HEK293T (cell line): ENCODE results near the gene GULP1.

Source experiments
- CTCF ChIA-PET: fragments of 350-600 bp; formaldehyde crosslinking; extraction: SDS; loops from one replicate; lab custom pipeline; 2021; ENCODE audit warnings: antibody characterized with exemption, inconsistent platforms; lab: Yijun Ruan, JAX
- POLR2A ChIA-PET: fragments of 350-600 bp; formaldehyde crosslinking; extraction: SDS; loops from one replicate; lab custom pipeline; 2020; ENCODE audit warnings: antibody characterized with exemption, inconsistent platforms; lab: Yijun Ruan, JAX
- DNase-seq: peaks from one replicate; pipeline ENCODE4 v3.0.0; 2012; ENCODE audit warnings: mixed read lengths; ENCODE audit errors: extremely low spot score
- ARNT ChIP-seq: fragments of 450-650 bp; IDR thresholded peaks from 2 replicates; pipeline ENCODE4 v1.6.1; 2017; ENCODE audit warnings: mild to moderate bottlenecking
- BHLHE40 ChIP-seq: fragments of 450-650 bp; IDR thresholded peaks from 2 replicates; pipeline ENCODE4 v1.6.1; 2016; ENCODE audit warnings: mild to moderate bottlenecking, moderate library complexity, borderline replicate concordance
- CTBP1 ChIP-seq: fragments of 450-650 bp; IDR thresholded peaks from 2 replicates; pipeline ENCODE4 v1.6.1; 2016; ENCODE audit warnings: borderline replicate concordance
- ELF4 ChIP-seq: fragments of 450-650 bp; IDR thresholded peaks from 2 replicates; pipeline ENCODE4 v1.6.1; 2017; ENCODE audit warnings: antibody characterized with exemption
- FOXA1 ChIP-seq: fragments of 450-650 bp; IDR thresholded peaks from 2 replicates; pipeline ENCODE4 v1.6.1; 2016; ENCODE audit warnings: mild to moderate bottlenecking
- FOXK2 ChIP-seq: fragments of 450-650 bp; IDR thresholded peaks from 2 replicates; pipeline ENCODE4 v1.6.1; 2016; ENCODE audit warnings: mild to moderate bottlenecking
- FOXM1 ChIP-seq: fragments of 450-650 bp; IDR thresholded peaks from 2 replicates; pipeline ENCODE4 v1.6.1; 2017; ENCODE audit warnings: mild to moderate bottlenecking, borderline replicate concordance
- HDGF ChIP-seq: fragments of 450-650 bp; IDR thresholded peaks from 2 replicates; pipeline ENCODE4 v1.6.1; 2017; ENCODE audit warnings: antibody characterized with exemption, borderline replicate concordance
- L3MBTL2 ChIP-seq: fragments of 450-650 bp; conservative IDR thresholded peaks from 2 replicates; pipeline ENCODE4 v1.6.1; 2016; ENCODE audit warnings: mild to moderate bottlenecking
- LEF1 ChIP-seq: fragments of 450-650 bp; IDR thresholded peaks from 2 replicates; pipeline ENCODE4 v1.6.1; 2017; ENCODE audit warnings: mild to moderate bottlenecking, borderline replicate concordance
- NFRKB ChIP-seq: fragments of 450-650 bp; IDR thresholded peaks from 2 replicates; pipeline ENCODE4 v1.6.1; 2016; ENCODE audit warnings: mild to moderate bottlenecking, moderate library complexity
- SP1 ChIP-seq: fragments of 450-650 bp; IDR thresholded peaks from 2 replicates; pipeline ENCODE4 v1.6.1; 2017
- SUZ12 ChIP-seq: fragments of 450-650 bp; IDR thresholded peaks from 2 replicates; pipeline ENCODE4 v1.6.1; 2016; ENCODE audit warnings: mild to moderate bottlenecking
- TARDBP ChIP-seq: fragments of 450-650 bp; IDR thresholded peaks from 2 replicates; pipeline ENCODE4 v1.6.1; 2016
- ZNF384 ChIP-seq: fragments of 450-650 bp; IDR thresholded peaks from 2 replicates; pipeline ENCODE4 v1.6.1; 2016
- TF ChIP-seq, protein P1 (sequence below): fragments of 450-650 bp; IDR thresholded peaks from 2 replicates; pipeline ENCODE4 v1.6.1; 2016

Gene GULP1

DNA sequence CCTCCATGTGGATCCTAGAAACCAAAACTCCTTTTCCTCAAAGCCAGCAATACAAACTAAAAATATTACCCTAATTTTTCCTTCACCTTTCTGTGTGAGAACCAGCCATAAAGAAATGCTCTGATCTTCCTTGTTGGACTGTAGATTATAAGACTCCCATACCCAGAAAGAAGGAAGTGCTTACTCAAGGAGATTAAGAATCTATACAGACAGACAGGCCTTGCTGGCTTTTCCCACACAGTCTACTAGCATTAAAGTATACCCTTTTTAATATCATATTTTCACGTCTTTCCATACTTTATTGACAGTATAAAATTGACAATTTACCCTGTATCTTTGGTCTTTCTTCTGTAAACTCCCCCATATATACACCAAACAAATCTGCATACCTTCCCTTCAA is 139.0 kb downstream of the GULP1 start:
- CTCF ChIA-PET, result no interaction called here
- TF ChIP-seq, protein P1, sequence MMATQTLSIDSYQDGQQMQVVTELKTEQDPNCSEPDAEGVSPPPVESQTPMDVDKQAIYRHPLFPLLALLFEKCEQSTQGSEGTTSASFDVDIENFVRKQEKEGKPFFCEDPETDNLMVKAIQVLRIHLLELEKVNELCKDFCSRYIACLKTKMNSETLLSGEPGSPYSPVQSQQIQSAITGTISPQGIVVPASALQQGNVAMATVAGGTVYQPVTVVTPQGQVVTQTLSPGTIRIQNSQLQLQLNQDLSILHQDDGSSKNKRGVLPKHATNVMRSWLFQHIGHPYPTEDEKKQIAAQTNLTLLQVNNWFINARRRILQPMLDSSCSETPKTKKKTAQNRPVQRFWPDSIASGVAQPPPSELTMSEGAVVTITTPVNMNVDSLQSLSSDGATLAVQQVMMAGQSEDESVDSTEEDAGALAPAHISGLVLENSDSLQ, result no peak
- TF ChIP-seq SUZ12 (no peak), LEF1 (no peak), FOXM1 (no peak), TARDBP (no peak), NFRKB (no peak)
- DNase-seq, result no peak
- POLR2A ChIA-PET, result no interaction called here

DNA sequence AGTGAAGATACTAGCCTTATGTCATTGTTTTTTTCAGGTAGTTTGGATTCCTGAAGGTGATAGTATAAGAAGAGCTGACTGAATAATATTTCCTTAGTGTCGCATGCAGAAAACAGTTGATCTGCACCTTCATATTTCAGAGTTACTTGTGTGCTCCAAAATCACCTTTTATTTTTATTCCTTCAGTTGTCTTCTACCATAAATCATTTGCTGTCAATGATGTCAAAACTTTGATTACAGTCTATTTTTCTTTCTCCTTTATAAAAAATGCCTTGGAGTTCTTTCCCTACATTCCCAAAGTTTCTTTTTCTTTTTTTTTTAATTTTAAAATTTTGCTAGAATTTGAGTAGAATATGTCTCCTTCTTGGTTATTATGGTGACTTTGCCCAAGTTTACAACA is 142.3 kb downstream of the GULP1 start:
- POLR2A ChIA-PET, result no interaction called here
- TF ChIP-seq, protein P1, result peak; percentile 72
- no peak for TF ChIP-seq ARNT
- TF ChIP-seq FOXM1, result no peak
- TF ChIP-seq CTBP1, result no peak
- no peak for TF ChIP-seq ZNF384
- CTCF ChIA-PET, result no interaction called here
- no peak for DNase-seq

DNA sequence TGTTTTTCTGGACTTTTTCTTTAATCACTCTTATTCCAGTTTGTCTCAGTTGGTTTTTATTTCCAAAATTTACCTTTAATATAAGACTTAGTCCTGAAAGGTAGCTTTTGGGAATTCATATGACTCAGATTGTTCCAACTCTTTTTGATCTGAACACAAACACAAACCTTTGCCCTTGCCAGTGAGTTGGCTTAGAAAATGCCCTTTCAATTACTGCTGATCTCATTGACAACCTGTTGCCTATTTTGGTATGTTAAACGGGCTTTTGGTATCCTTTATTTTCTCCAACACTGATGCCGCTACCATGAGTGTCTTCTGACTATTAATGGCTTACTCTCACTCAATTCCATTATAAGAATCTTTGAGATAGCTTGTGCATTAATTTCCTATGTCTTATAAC is 143.4 kb downstream of the GULP1 start:
- DNase-seq, result no peak
- ChIA-PET POLR2A (no interaction called here), CTCF (no interaction called here)
- TF ChIP-seq L3MBTL2 (no peak), SUZ12 (no peak)

DNA sequence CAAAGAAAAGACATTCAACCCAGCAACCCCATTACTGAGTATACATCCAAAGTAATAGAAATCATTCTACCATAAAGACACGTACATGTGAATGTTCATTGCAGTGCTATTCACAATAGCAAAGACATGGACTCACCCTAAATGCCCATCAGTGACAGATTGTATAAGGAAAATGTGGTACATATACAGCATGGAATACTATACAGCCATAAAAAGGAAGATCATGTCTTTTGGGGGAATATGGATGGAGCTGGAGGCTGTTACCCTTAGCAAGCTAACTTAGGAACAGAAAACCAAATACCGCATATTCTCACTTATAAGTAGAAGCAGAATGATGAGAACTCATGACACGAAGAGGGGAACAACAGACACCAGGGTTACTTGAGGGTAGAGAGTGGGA is 145.9 kb downstream of the GULP1 start:
- POLR2A ChIA-PET, result no interaction called here
- TF ChIP-seq FOXA1 (no peak), CTBP1 (no peak), FOXK2 (no peak), NFRKB (no peak), LEF1 (no peak), ARNT (no peak), SP1 (no peak)
- no peak for DNase-seq
- CTCF ChIA-PET, result no interaction called here

DNA sequence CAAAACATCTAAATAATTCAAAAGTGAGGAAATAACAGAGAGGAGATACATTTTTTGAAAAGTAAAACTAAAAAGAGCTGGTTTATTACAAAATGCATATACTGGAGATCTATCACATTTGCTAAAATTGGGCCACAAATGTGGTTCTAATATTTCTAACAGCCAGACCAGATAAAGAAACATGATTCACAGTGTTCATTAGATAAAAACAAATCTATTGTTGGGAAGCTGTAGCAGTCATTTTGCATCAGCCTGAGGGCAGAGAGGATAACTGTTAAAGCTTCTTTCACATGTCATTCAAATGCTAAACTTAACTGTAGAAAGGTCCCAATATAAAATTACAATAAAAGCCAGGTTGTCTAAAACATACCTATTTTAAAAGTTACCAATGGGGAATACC is 148.3 kb downstream of the GULP1 start:
- DNase-seq, result no peak
- ChIA-PET CTCF (no interaction called here), POLR2A (no interaction called here)
- TF ChIP-seq FOXK2 (no peak), L3MBTL2 (no peak), FOXA1 (no peak), LEF1 (no peak), CTBP1 (no peak), BHLHE40 (no peak), NFRKB (no peak), SP1 (no peak), SUZ12 (no peak), TARDBP (no peak)
- TF ChIP-seq, protein P1, result no peak

DNA sequence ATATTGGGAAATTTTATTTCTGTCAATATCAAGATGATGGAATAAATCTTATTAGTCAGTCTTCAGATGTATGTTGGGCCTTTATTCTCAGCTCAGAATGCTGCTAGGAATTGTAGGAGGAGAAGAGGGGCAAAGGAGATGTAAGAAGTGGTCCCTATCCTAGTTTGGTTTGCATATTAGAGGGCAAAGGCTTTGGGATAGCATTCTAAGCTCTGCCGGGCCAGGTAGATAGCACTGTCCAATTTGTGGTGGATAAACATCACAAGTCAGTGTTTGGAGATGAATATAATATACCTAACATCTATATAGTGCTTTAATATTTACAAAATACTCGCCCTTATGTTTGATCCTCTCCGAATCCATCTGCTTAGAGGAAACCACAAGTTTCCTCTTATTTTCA is 149.2 kb downstream of the GULP1 start:
- POLR2A ChIA-PET, result no interaction called here

More for the DNA sequence above, 149.2 kb downstream of the GULP1 start:
- TF ChIP-seq ZNF384 (no peak), L3MBTL2 (no peak), HDGF (no peak), ELF4 (no peak), TARDBP (no peak), BHLHE40 (no peak), NFRKB (no peak), SUZ12 (no peak), FOXA1 (no peak), FOXK2 (no peak), SP1 (no peak), CTBP1 (no peak), FOXM1 (no peak), LEF1 (no peak), ARNT (no peak)
- TF ChIP-seq, protein P1, result no peak
- CTCF ChIA-PET, result no interaction called here
- no peak for DNase-seq
